PC-9 (cell line): ENCODE results near the gene ATG2A. TPM values are rescaled to one million over a fixed set of nuclear protein-coding genes. Genes with fewer than 3 reads are reported as not detected.

Experiments used
- BruUV-seq: library from RNA; stranded (reverse); fragments of 400-500 nt; replicated peaks from 2 replicates; lab custom pipeline; 2021; lab: Mats Ljungman, UMichigan
- CTCF ChIA-PET: fragments of 300-600 bp; sonication (Branson Sonifier 250); formaldehyde crosslinking; loops from one replicate; lab custom pipeline; 2022; ENCODE audit warnings: antibody characterized with exemption; lab: Charles Lee
- POLR2A ChIA-PET: fragments of 300-600 bp; sonication (Branson Sonifier 250); formaldehyde crosslinking; loops from one replicate; lab custom pipeline; 2022; ENCODE audit warnings: antibody characterized with exemption; ENCODE audit not compliant: unreplicated experiment; lab: Charles Lee
- DNase-seq, 2 experiments: peaks; one replicate each; pipeline versions ENCODE4 v3.0.0 to v3.0.0-alpha.2; 2015 to 2022; ENCODE audit warnings: mixed read lengths in 1 of 2
- H2AFZ ChIP-seq: fragments of 200-600 bp; sonication (generic); 2 replicates; pipeline ENCODE4 v1.8.1; 2017; ENCODE audit warnings: antibody characterized with exemption
- H3F3A ChIP-seq: fragments of 200-600 bp; sonication (generic); 2 replicates; pipeline ENCODE4 v1.8.1; 2017; ENCODE audit warnings: antibody characterized with exemption, mild to moderate bottlenecking, low read depth; ENCODE audit not compliant: insufficient read depth
- H3K27ac ChIP-seq: fragments of 200-600 bp; sonication (generic); 2 replicates; pipeline ENCODE4 v1.6.1; 2016; ENCODE audit warnings: mixed run types
- H3K27me3 ChIP-seq: fragments of 200-600 bp; sonication (generic); 2 replicates; pipeline ENCODE4 v1.6.1; 2016; ENCODE audit warnings: low read depth, mixed run types; ENCODE audit not compliant: insufficient read depth
- H3K36me3 ChIP-seq: fragments of 200-600 bp; sonication (generic); 2 replicates; pipeline ENCODE4 v1.6.1; 2016; ENCODE audit warnings: low read depth, mixed run types
- H3K4me1 ChIP-seq: fragments of 200-600 bp; sonication (generic); replicated peaks from 2 replicates; pipeline ENCODE4 v1.6.1; 2016; ENCODE audit warnings: mixed run types; ENCODE audit not compliant: insufficient read depth
- H3K4me2 ChIP-seq: fragments of 200-600 bp; sonication (generic); 2 replicates; pipeline ENCODE4 v1.6.1; 2017; ENCODE audit warnings: mixed run types
- H3K4me3 ChIP-seq: fragments of 200-600 bp; sonication (generic); 2 replicates; pipeline ENCODE4 v1.6.1; 2016; ENCODE audit warnings: mixed run types
- H3K79me2 ChIP-seq: fragments of 200-600 bp; sonication (generic); 2 replicates; pipeline ENCODE4 v1.6.1; 2017; ENCODE audit warnings: low read depth, mixed run types
- H3K9me2 ChIP-seq: fragments of 200-600 bp; sonication (generic); 2 replicates; pipeline ENCODE4 v1.8.1; 2017; ENCODE audit warnings: mild to moderate bottlenecking; ENCODE audit not compliant: insufficient read depth
- H3K9me3 ChIP-seq: fragments of 200-600 bp; sonication (generic); 2 replicates; pipeline ENCODE4 v1.8.1; 2016; ENCODE audit warnings: low read depth; ENCODE audit not compliant: insufficient read depth
- H4K20me1 ChIP-seq: fragments of 200-600 bp; sonication (generic); 2 replicates; pipeline ENCODE4 v1.8.1; 2017; ENCODE audit not compliant: insufficient read depth
- CTCF ChIP-seq: fragments of 200-600 bp; sonication (generic); conservative IDR thresholded peaks from 2 replicates; pipeline ENCODE4 v1.6.1; 2017; ENCODE audit warnings: mixed run types, antibody characterized with exemption, mild to moderate bottlenecking, moderate library complexity
- EZH2 ChIP-seq: fragments of 200-600 bp; sonication (generic); IDR thresholded peaks from 2 replicates; pipeline ENCODE4 v1.8.0; 2017; ENCODE audit warnings: antibody characterized with exemption, low read depth
- intact Hi-C: fragments of 100-400 bp; cut with micrococcal nuclease; formaldehyde crosslinking; loops from one replicate; pipeline ENCODE4 v1.10.0; 2022; ENCODE audit not compliant: unreplicated experiment
- total RNA-seq: library from RNA; stranded (reverse); gene quantifications from 2 replicates; pipeline ENCODE4 v1.2.3, GENCODE V29; 2021

The ATG2A gene
- total RNA-seq, 1 experiment from 2014 or later = 48.2 TPM

GRCh38 chr11:64852804-64853509 lies 64.1 kb downstream of the ATG2A start:
- Histone ChIP-seq H3K4me3 (no peak overlapping the region), H4K20me1 (no peaks in the 10 kb centered on the region), H3K79me2 (peaks cover 44% of the 10 kb centered on the region), H3K4me2 (no peak overlapping the region), H3K9me2 (no peaks in the 10 kb centered on the region), H3K36me3 (peaks cover 12% of the 10 kb centered on the region; the same call in 1 of the 2 replicates), H3F3A (peaks cover 69% of the 10 kb centered on the region), H3K27ac (no peak overlapping the region), H2AFZ (no peak overlapping the region), H3K27me3 (no peaks in the 10 kb centered on the region), H3K9me3 (no peaks in the 10 kb centered on the region), H3K4me1 (peaks cover 96% of the 10 kb centered on the region)
- ChIA-PET POLR2A (interaction anchor here (0.8 kb wide), 1 partner anchor 725 kb away, joined by 9 read pairs; no protein-coding TSS in a partner anchor), CTCF (interaction anchor here (0.7 to 1.2 kb wide), 3 partner anchors 24 to 42 kb away, joined by 3 to 8 read pairs (median 3); no protein-coding TSS in a partner anchor)
- intact Hi-C loops = no loop called here
- TF ChIP-seq EZH2 = no peak
- BruUV-seq = no TSS peak
- DNase-seq = no peak

GRCh38 chr11:64851831-64852351 lies 65.1 kb downstream of the ATG2A start:
- no TSS peak for BruUV-seq
- POLR2A ChIA-PET = no interaction called here
- Histone ChIP-seq H3K9me3 (no peaks in the 10 kb centered on the region), H3K4me2 (no peak overlapping the region), H3K9me2 (no peaks in the 10 kb centered on the region), H3K4me3 (no peak overlapping the region), H3K27ac (peak overlapping the region; percentile 44), H2AFZ (no peak overlapping the region), H3K4me1 (peaks cover 93% of the 10 kb centered on the region), H4K20me1 (no peaks in the 10 kb centered on the region), H3K79me2 (peaks cover 37% of the 10 kb centered on the region), H3F3A (peaks cover 64% of the 10 kb centered on the region), H3K36me3 (peaks cover 12% of the 10 kb centered on the region; the same call in 1 of the 2 replicates), H3K27me3 (no peaks in the 10 kb centered on the region)
- intact Hi-C loops = no loop called here
- TF ChIP-seq CTCF (no peak), EZH2 (no peak)
- no peak for DNase-seq
- CTCF ChIA-PET = interaction anchor here (1.1 kb wide), 1 partner anchor 25 kb away, joined by 3 read pairs; no protein-coding TSS in a partner anchor

DNA sequence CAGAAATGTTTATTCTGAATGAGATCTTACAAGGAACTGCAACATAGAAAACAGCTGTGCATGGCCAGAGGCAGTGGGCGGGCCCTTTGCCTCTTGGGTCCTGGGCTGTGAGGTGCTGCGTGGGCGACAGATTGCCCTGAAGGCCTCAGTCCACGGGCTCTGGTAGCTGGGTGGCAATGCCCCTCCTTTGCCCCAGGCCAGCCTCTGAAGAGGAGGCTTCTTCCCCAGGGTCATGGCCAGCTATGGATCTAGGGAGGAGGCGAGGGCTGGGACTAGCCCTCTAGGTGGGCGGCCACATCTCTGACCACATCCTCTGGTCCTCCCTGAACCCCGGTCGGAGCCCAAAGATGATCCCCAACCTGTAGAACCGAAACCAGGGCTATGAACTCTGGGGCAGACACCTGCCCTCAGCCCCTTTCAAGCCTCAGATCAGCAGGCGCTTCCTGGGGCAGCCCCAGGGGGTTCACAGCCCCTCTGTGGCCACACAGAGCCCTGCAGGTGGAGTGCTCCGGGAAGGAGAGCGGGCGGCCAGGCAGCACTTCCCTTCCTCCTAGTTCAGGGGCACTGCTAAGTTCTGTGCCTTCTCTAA lies 65.9 kb downstream of the ATG2A start:
- peak overlapping the region; percentile 44; the same call in 1 of the 2 replicates for H3K27ac ChIP-seq
- TF ChIP-seq CTCF (no peak), EZH2 (no peak)
- no peaks in the 10 kb centered on the region for H3K9me2 ChIP-seq
- H3K4me3 ChIP-seq = no peak overlapping the region
- ChIA-PET CTCF (interaction anchor here (0.7 to 1.4 kb wide), 2 partner anchors 26 to 37 kb away, joined by 6 to 8 read pairs; no protein-coding TSS in a partner anchor), POLR2A (no interaction called here)
- H4K20me1 ChIP-seq = no peaks in the 10 kb centered on the region
- no peaks in the 10 kb centered on the region for H3K9me3 ChIP-seq
- BruUV-seq = no TSS peak
- no peak overlapping the region for H2AFZ ChIP-seq
- intact Hi-C loops = no loop called here
- peak; percentile 71 to 76 for DNase-seq
- peaks cover 12% of the 10 kb centered on the region; the same call in 1 of the 2 replicates for H3K36me3 ChIP-seq
- H3K27me3 ChIP-seq = no peaks in the 10 kb centered on the region
- H3F3A ChIP-seq = peaks cover 65% of the 10 kb centered on the region
- H3K4me2 ChIP-seq = peak overlapping the region; percentile 53; the same call in 1 of the 2 replicates
- peaks cover 86% of the 10 kb centered on the region for H3K4me1 ChIP-seq
- peaks cover 34% of the 10 kb centered on the region for H3K79me2 ChIP-seq
